ENCODE measurements around the gene RHCG.

The RHCG gene

GRCh38 chr15:89496155-89497098 is at the start of gene RHCG:
RHCG (minus strand) TSS chr15:89496583; CDS start chr15:89496544, 39 bp downstream.
- peak; percentile 90 for DNase-seq (ENCODE audit: low read depth, low spot score)

- no peak for DNase-seq (ENCODE audit: low read depth, low spot score)
These were observed 47.0 kb upstream of the RHCG start for GRCh38 chr15:89543389-89543788.

GRCh38 chr15:89542369-89542768 is 46.0 kb upstream of the RHCG start:
- DNase-seq (ENCODE audit: low read depth, low spot score), result no peak

GRCh38 chr15:89539027-89539426 is 42.6 kb upstream of the RHCG start:
- no peak for DNase-seq (ENCODE audit: low read depth, low spot score)

- DNase-seq (ENCODE audit: low read depth, low spot score), result no peak
These were observed 37.6 kb upstream of the RHCG start for GRCh38 chr15:89533861-89534544.

GRCh38 chr15:89531796-89532537 is 35.6 kb upstream of the RHCG start:
- no peak for DNase-seq (ENCODE audit: low read depth, low spot score)

GRCh38 chr15:89530976-89531375 is 34.6 kb upstream of the RHCG start:
- DNase-seq (ENCODE audit: low read depth, low spot score), result no peak

- DNase-seq (ENCODE audit: low read depth, low spot score), result no peak
These were observed 32.5 kb upstream of the RHCG start for GRCh38 chr15:89528757-89529352.

- no peak for DNase-seq (ENCODE audit: low read depth, low spot score)
These were observed 30.4 kb upstream of the RHCG start for GRCh38 chr15:89526601-89527441.

GRCh38 chr15:89526181-89526580 is 29.8 kb upstream of the RHCG start:
- DNase-seq (ENCODE audit: low read depth, low spot score), result no peak

- no peak for DNase-seq (ENCODE audit: low read depth, low spot score)
These were observed 27.8 kb upstream of the RHCG start for GRCh38 chr15:89524184-89524583.

- no peak for DNase-seq (ENCODE audit: low read depth, low spot score)
These were observed 26.7 kb upstream of the RHCG start for GRCh38 chr15:89523101-89523500.

- no peak for DNase-seq (ENCODE audit: low read depth, low spot score)
These were observed 25.2 kb upstream of the RHCG start for GRCh38 chr15:89521605-89522004.

- no peak for DNase-seq (ENCODE audit: low read depth, low spot score)
These were observed 19.1 kb upstream of the RHCG start for GRCh38 chr15:89515477-89515876.

- no peak for DNase-seq (ENCODE audit: low read depth, low spot score)
These were observed 18.4 kb upstream of the RHCG start for GRCh38 chr15:89514596-89515406.

- DNase-seq (ENCODE audit: low read depth, low spot score), result no peak
These were observed 17.8 kb upstream of the RHCG start for GRCh38 chr15:89514186-89514585.

GRCh38 chr15:89513284-89513683 is 16.9 kb upstream of the RHCG start:
- no peak for DNase-seq (ENCODE audit: low read depth, low spot score)

- DNase-seq (ENCODE audit: low read depth, low spot score), result no peak
These were observed 16.2 kb upstream of the RHCG start for GRCh38 chr15:89512631-89513030.

- DNase-seq (ENCODE audit: low read depth, low spot score), result no peak
These were observed 9.8 kb upstream of the RHCG start for GRCh38 chr15:89506026-89506686.

All from iPS DF 19.7 (cell line).